Neutrophil (primary cell): ENCODE data around the gene ITGAL.
A peak's percentile ranks its signal among the peaks of the same experiment; 100 is the strongest.
"Not testable (repeated sequence)": the region's sequence is repeated elsewhere in the genome, so short reads cannot be mapped to it uniquely, and the experiment has no call there.

Experiments
- H3K27ac ChIP-seq: fragments of 200-600 bp; sonication (generic); 2 replicates; pipeline ENCODE4 v1.5.1; 2016; ENCODE audit warnings: mild to moderate bottlenecking, moderate library complexity
- H3K27me3 ChIP-seq: fragments of 200-600 bp; sonication (generic); 2 replicates; pipeline ENCODE4 v1.6.0; 2016; ENCODE audit warnings: mild to moderate bottlenecking
- H3K36me3 ChIP-seq: fragments of 200-600 bp; sonication (generic); 2 replicates; pipeline ENCODE4 v1.5.1; 2017
- H3K4me1 ChIP-seq, 2 experiments: fragments of 200-600 bp in 1 of 2; sonication (generic) in 1 of 2; 1 replicate in 1 of 2; 2 replicates in 1 of 2; pipeline versions ENCODE4 v1.5.1 to v1.6.1; 2013 to 2016; ENCODE audit warnings: low read depth in 1 of 2, low read length in 1 of 2, mild to moderate bottlenecking in 1 of 2, moderate library complexity in 1 of 2; ENCODE audit not compliant: control insufficient read depth in 1 of 2, insufficient read depth in 1 of 2
- H3K4me3 ChIP-seq, 2 experiments: fragments of 200-600 bp in 1 of 2; sonication (generic) in 1 of 2; 1 replicate in 1 of 2; 2 replicates in 1 of 2; pipeline ENCODE4 v1.5.1; 2013 to 2016; ENCODE audit warnings: low read depth in 1 of 2, low read length in 1 of 2, mild to moderate bottlenecking in 1 of 2, moderate library complexity in 1 of 2
- H3K9me3 ChIP-seq: fragments of 200-600 bp; sonication (generic); 2 replicates; pipeline ENCODE4 v1.5.1; 2016
- CTCF ChIP-seq: fragments of 200-600 bp; sonication (generic); IDR thresholded peaks from 2 replicates; pipeline ENCODE4 v1.5.1; 2016; ENCODE audit warnings: antibody characterized with exemption

Gene ITGAL

GRCh38 chr16:30473231-30474073, 910 bp downstream of the ITGAL start:
- Histone ChIP-seq H3K27me3 (no peaks in the 10 kb centered on the region), H3K4me3 (peak overlapping the region; percentile 83 to 97), H3K27ac (peak overlapping the region; percentile 94), H3K36me3 (peaks cover 40% of the 10 kb centered on the region), H3K9me3 (no peaks in the 10 kb centered on the region), H3K4me1 (peaks cover 65 to 67% of the 10 kb centered on the region in 2 experiments)
- TF ChIP-seq CTCF = no peak

GRCh38 chr16:30474074-30474452, 1.5 kb downstream of the ITGAL start:
- peak overlapping the region; percentile 83 to 97 for H3K4me3 ChIP-seq
- no peaks in the 10 kb centered on the region for H3K9me3 ChIP-seq
- no peak for TF ChIP-seq CTCF
- peak overlapping the region; percentile 94 for H3K27ac ChIP-seq
- H3K4me1 ChIP-seq = peaks cover 61% of the 10 kb centered on the region in 2 experiments
- peaks cover 45% of the 10 kb centered on the region for H3K36me3 ChIP-seq
- no peaks in the 10 kb centered on the region for H3K27me3 ChIP-seq

GRCh38 chr16:30474684-30475083, 2.1 kb downstream of the ITGAL start:
- H3K27me3 ChIP-seq = no peaks in the 10 kb centered on the region
- H3K9me3 ChIP-seq = no peaks in the 10 kb centered on the region
- peak overlapping the region; percentile 83 to 97 for H3K4me3 ChIP-seq
- H3K4me1 ChIP-seq = peaks cover 55% of the 10 kb centered on the region in 2 experiments
- H3K27ac ChIP-seq = peak overlapping the region; percentile 94
- TF ChIP-seq CTCF = no peak
- H3K36me3 ChIP-seq = peaks cover 52% of the 10 kb centered on the region

- no peak overlapping the region for H3K27ac ChIP-seq
These were observed 4.4 kb downstream of the ITGAL start for GRCh38 chr16:30476991-30477390.

GRCh38 chr16:30477773-30478172, 5.2 kb downstream of the ITGAL start:
- Histone ChIP-seq H3K4me1 (peaks cover 24 to 25% of the 10 kb centered on the region in 2 experiments), H3K36me3 (peaks cover 82% of the 10 kb centered on the region)
- H3K4me3 ChIP-seq, H3K9me3 ChIP-seq, H3K27me3 ChIP-seq, H3K27ac ChIP-seq: not testable (repeated sequence)

More at GRCh38 chr16:30476991-30477390, 4.4 kb downstream of the ITGAL start:
- no peaks in the 10 kb centered on the region for H3K27me3 ChIP-seq
- no peaks in the 10 kb centered on the region for H3K9me3 ChIP-seq
- peaks cover 75% of the 10 kb centered on the region for H3K36me3 ChIP-seq
- H3K4me1 ChIP-seq = peaks cover 32% of the 10 kb centered on the region in 2 experiments
- H3K4me3 ChIP-seq = no peak overlapping the region
- no peak for TF ChIP-seq CTCF

- peaks cover 13% of the 10 kb centered on the region in 2 experiments for H3K4me1 ChIP-seq
- H3K36me3 ChIP-seq = peaks cover 94% of the 10 kb centered on the region
- H3K4me3 ChIP-seq = no peak overlapping the region
- no peaks in the 10 kb centered on the region for H3K9me3 ChIP-seq
- no peaks in the 10 kb centered on the region for H3K27me3 ChIP-seq
- TF ChIP-seq CTCF = no peak
- peak overlapping the region; percentile 2 for H3K27ac ChIP-seq
These were observed 6.4 kb downstream of the ITGAL start for GRCh38 chr16:30478766-30479478.
